HG03097 (cell line): ENCODE data around the gene B3GALT2.
"Not testable (repeated sequence)": the region's sequence is repeated elsewhere in the genome, so short reads cannot be mapped to it uniquely, and the experiment has no call there.

Source experiments
- ATAC-seq: cut with Tn5 transposase; IDR thresholded peaks from one replicate; pipeline ENCODE4 v1.9.1; 2021; ENCODE audit not compliant: unreplicated experiment, low FRiP score

The B3GALT2 gene

DNA sequence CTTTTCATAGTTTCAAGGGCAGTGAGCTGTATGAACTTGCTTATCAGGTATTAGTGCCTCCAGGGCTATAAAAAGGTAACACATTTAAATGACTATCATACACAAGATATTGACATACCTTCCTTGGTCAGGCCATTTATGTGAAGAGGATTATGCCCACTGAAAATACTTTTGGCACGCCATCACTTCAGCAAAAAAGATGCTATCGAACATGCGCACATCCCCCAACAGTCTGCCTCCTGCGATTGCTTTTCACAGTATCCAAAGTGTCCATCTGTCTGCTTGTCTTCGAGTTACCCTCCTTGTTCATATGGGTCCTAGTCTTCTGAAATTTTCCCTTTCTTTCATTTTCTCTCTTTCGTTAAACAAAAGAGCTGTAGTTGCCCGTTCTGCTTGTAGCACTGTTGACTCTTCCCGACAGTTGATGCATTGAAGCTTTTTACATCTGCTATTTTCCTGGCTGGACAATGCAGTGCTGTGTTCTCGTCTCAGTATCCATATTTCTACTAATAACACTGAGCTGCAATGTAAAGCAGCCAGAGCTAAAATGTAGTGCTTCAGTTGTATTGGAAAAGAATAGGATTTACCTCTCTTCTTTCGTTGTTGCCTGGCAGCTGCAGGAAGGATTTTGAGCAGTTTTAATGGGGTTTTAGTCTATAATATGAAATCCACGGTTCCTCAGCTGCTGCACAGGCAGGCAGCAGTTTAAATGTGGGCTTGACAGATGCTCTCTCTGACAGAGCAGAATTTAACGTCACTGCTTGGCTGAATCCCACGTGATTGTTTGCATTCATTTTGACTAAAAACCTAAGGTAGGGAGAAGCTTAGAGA, at the start of gene B3GALT2:
TSS of gene B3GALT2 (minus strand) at position 713 of the 831 bp plus-strand sequence. CDS start 5,051 bp downstream, outside the sequence.
- no peak for ATAC-seq

GRCh38 chr1:193234530-193234929, 48.1 kb upstream of the B3GALT2 start:
- no peak for ATAC-seq

- not testable (repeated sequence) for ATAC-seq
Observed at GRCh38 chr1:193231146-193231545, 44.7 kb upstream of the B3GALT2 start.

- ATAC-seq: no peak
Observed at GRCh38 chr1:193229136-193229535, 42.7 kb upstream of the B3GALT2 start.

GRCh38 chr1:193222056-193222615, 35.7 kb upstream of the B3GALT2 start:
- no peak for ATAC-seq

GRCh38 chr1:193221651-193222050, 35.2 kb upstream of the B3GALT2 start:
- no peak for ATAC-seq

DNA sequence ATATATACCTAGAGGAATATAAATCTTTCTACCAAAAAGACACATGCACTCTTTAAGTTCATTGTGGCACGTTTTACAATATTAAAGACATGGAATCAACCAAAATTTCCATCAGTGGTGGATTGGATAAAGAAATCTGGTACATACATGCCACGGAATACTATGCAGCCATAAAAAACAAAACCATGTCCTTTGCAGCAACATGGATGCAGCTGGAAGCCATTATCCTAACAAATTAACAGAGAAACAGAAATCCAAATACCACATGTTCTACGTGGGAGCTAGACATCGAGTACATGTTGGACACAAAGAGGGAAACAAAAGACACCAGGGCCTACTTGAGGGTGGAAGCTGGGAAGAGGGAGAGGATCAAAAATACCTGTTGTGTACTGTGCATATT, 33.0 kb upstream of the B3GALT2 start:
- ATAC-seq: no peak

- ATAC-seq: no peak
Observed at GRCh38 chr1:193216920-193217319, 30.5 kb upstream of the B3GALT2 start.

GRCh38 chr1:193213998-193214397, 27.6 kb upstream of the B3GALT2 start:
- no peak for ATAC-seq

GRCh38 chr1:193212637-193213036, 26.2 kb upstream of the B3GALT2 start:
- ATAC-seq: no peak

GRCh38 chr1:193211539-193211938, 25.1 kb upstream of the B3GALT2 start:
- ATAC-seq: peak; percentile 72

- no peak for ATAC-seq
Observed at GRCh38 chr1:193210996-193211395, 24.6 kb upstream of the B3GALT2 start.

DNA sequence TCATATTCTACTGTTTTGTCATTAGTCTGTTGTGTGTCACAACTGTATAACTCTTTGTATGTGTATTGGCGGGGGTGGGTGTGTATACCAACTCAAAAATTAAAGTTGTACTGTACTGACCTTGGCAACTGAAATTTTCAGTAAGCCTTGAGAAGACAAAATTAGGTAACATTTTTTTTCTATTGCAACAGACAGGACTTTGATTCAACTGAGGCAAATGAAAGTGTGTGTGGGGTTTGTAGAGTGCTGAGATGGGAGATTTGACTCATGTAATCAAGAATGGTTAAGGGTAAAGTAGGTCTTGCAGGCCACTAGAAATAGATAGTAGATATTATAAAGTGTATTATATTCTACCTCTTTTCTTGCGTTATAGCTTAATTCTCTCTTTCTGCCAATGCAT, 14.6 kb upstream of the B3GALT2 start:
- ATAC-seq: no peak

DNA sequence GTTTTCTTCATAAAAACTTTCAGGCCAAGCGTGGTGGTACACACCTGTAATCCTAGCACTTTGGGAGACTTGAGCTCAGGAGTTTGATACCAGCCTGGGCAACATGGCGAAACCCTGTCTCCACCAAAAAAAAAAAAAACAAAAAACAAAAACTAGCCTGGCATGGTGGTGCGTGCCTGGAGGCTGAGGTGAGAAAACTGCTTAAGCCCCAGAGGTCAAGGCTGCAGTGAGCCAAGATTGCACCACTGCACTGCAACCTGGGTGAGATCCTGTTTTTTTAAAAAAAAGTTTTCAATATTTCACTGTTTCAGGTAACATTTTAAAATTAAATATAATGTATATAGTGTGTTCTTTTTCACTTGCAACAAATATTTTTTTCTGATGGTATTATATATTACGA, 13.5 kb upstream of the B3GALT2 start:
- ATAC-seq: no peak

GRCh38 chr1:193192586-193192985, 6.2 kb upstream of the B3GALT2 start:
- no peak for ATAC-seq

GRCh38 chr1:193190096-193190744, 3.8 kb upstream of the B3GALT2 start:
- ATAC-seq: no peak

- ATAC-seq: no peak
Observed at GRCh38 chr1:193189442-193190095, 3.2 kb upstream of the B3GALT2 start.

DNA sequence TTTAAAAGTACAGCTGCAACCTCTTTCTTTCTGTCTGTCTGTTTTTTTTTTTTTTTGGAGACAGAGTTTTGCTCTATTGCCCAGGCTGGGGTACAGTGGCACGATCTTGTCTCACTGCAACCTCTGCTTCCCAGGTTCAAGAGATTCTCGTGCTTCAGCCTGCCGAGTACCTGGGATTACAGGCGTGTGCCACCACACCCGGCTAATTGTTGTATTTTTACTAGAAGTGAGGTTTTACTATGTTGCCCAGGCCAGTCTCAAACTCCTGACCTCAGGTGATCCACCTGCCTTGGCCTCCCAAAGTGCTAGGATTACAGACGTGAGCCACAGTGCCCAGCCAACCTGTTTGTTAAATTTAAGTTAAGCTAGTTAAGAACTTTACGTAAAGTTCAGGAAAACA, 2.5 kb upstream of the B3GALT2 start:
- ATAC-seq: not testable (repeated sequence)

- no peak for ATAC-seq
Observed at GRCh38 chr1:193187114-193187513, 701 bp upstream of the B3GALT2 start.

GRCh38 chr1:193185211-193185610, 1.2 kb downstream of the B3GALT2 start:
- ATAC-seq: no peak

DNA sequence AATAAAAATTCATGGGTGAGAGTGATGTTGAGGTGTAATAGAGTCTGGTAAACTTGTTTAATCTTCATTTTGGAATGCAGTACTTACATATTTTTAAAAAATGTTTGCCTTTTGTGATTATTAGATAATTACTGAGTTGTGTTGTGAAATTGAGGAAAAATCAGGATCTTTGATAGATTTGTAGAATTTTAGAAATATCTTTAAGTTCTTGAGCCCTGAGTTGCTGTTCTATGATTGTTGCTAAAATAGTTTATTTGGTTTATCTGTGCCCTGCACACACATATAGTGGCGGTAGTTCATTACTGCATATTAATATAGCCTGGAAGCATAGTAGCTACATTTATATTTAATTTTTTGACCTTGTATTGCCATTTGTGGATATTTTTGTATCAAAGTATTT, 1.6 kb downstream of the B3GALT2 start:
- ATAC-seq: no peak
